ENCODE data around the gene SEPTIN10. TPM values are rescaled to one million over a fixed set of nuclear protein-coding genes. Genes with fewer than 3 reads are reported as not detected.

The SEPTIN10 gene
- total RNA-seq, 4 donors from 2014 or later = 39.6 to 151 (median 106) TPM

GRCh38 chr2:109619032-109619615 is 5.4 kb upstream of the SEPTIN10 start:
- in situ Hi-C loops (cut with MboI; ENCODE audit: low pct_ligation_motif_present in 1 of 4, low pct_unique_long_range_greater_than_20kb in 1 of 4, low sequenced_read_pairs in 3 of 4) = no loop called here
- Histone ChIP-seq H3K9me3 (no peaks in the 10 kb centered on the region), H3K36me3 (no peaks in the 10 kb centered on the region), H3K4me1 (peaks cover 4 to 41% (median 24%) of the 10 kb centered on the region in 4 donors), H3K27me3 (no peaks in the 10 kb centered on the region), H3K4me3 (no peak overlapping the region), H3K27ac (no peak overlapping the region)
- TF ChIP-seq POLR2AphosphoS5 (IDR thresholded peaks at IDR 0.05) (no peak), POLR2A (IDR thresholded peaks at IDR 0.05) (no peak), CTCF (IDR thresholded peaks at IDR 0.05) (no peak), EP300 (IDR thresholded peaks at IDR 0.05; ENCODE audit: low read depth) (no peak)
- 48 to 54% methylated on average over 4 of the region's 4 CpGs for WGBS, 2 donors (ENCODE audit: low coverage in 1 of 2)
- no peak for DNase-seq
- intact Hi-C loops (cut with DNase I; ENCODE audit: low total_unique reads) = no loop called here

- intact Hi-C loops (cut with DNase I; ENCODE audit: low total_unique reads) (no loop called here), in situ Hi-C loops (cut with MboI; ENCODE audit: low pct_ligation_motif_present in 1 of 4, low pct_unique_long_range_greater_than_20kb in 1 of 4, low sequenced_read_pairs in 3 of 4) (no loop called here)
- no peak for DNase-seq
- no peaks in the 10 kb centered on the region for H3K36me3 ChIP-seq
- peak overlapping the region in 1 of 4 donors; percentile 99 for H3K27ac ChIP-seq
- WGBS, 2 donors (ENCODE audit: low coverage in 1 of 2) = 66 to 72% methylated on average over 5 of the region's 5 CpGs
- no peaks in the 10 kb centered on the region for H3K9me3 ChIP-seq
- H3K4me1 ChIP-seq = peaks cover 15 to 60% (median 37%) of the 10 kb centered on the region in 4 donors
- TF ChIP-seq CTCF (IDR thresholded peaks at IDR 0.05) = no peak
- TF ChIP-seq EP300 (IDR thresholded peaks at IDR 0.05; ENCODE audit: low read depth) = no peak
- no peaks in the 10 kb centered on the region for H3K27me3 ChIP-seq
- H3K4me3 ChIP-seq = peak overlapping the region in 3 of 4 donors; percentile 63 to 82 (median 77)
These were observed 2.4 kb upstream of the SEPTIN10 start for GRCh38 chr2:109616184-109616583.

- H3K27me3 ChIP-seq = no peaks in the 10 kb centered on the region
- WGBS, 2 donors (ENCODE audit: low coverage in 1 of 2) = 45 to 66% methylated on average over 2 to 24 of the region's 24 CpGs
- peak in 3 of 5 experiments; percentile 13 to 42 (median 17) for TF ChIP-seq CTCF (IDR thresholded peaks at IDR 0.05)
- TF ChIP-seq EP300 (IDR thresholded peaks at IDR 0.05; ENCODE audit: low read depth) = no peak
- no peak for TF ChIP-seq POLR2AphosphoS5 (IDR thresholded peaks at IDR 0.05)
- TF ChIP-seq POLR2A (IDR thresholded peaks at IDR 0.05) = no peak
- H3K4me1 ChIP-seq = peaks cover 15 to 60% (median 37%) of the 10 kb centered on the region in 4 donors
- in situ Hi-C loops (cut with MboI; ENCODE audit: low pct_ligation_motif_present in 1 of 4, low pct_unique_long_range_greater_than_20kb in 1 of 4, low sequenced_read_pairs in 3 of 4) = no loop called here
- H3K27ac ChIP-seq = peak overlapping the region; percentile 98 to 99 (median 98)
- H3K36me3 ChIP-seq = no peaks in the 10 kb centered on the region
- intact Hi-C loops (cut with DNase I; ENCODE audit: low total_unique reads) = no loop called here
- H3K9me3 ChIP-seq = no peaks in the 10 kb centered on the region
- H3K4me3 ChIP-seq = peak overlapping the region; percentile 53 to 82 (median 70)
- peak; percentile 47 for DNase-seq
These were observed 1.9 kb upstream of the SEPTIN10 start for GRCh38 chr2:109615637-109616144.

GRCh38 chr2:109614715-109615636 is 1.2 kb upstream of the SEPTIN10 start:
- in situ Hi-C loops (cut with MboI; ENCODE audit: low pct_ligation_motif_present in 1 of 4, low pct_unique_long_range_greater_than_20kb in 1 of 4, low sequenced_read_pairs in 3 of 4) (no loop called here), intact Hi-C loops (cut with DNase I; ENCODE audit: low total_unique reads) (loop anchor here (5.0 kb wide), 1 partner anchor 77 kb away; no protein-coding TSS in a partner anchor)
- Histone ChIP-seq H3K27me3 (no peaks in the 10 kb centered on the region), H3K27ac (peak overlapping the region; percentile 98 to 99 (median 98)), H3K9me3 (no peaks in the 10 kb centered on the region), H3K4me3 (peak overlapping the region; percentile 53 to 82 (median 70)), H3K4me1 (peaks cover 15 to 61% (median 37%) of the 10 kb centered on the region in 4 donors), H3K36me3 (no peaks in the 10 kb centered on the region)
- no peak for TF ChIP-seq POLR2A (IDR thresholded peaks at IDR 0.05)
- no peak for TF ChIP-seq CTCF (IDR thresholded peaks at IDR 0.05)
- no peak for TF ChIP-seq POLR2AphosphoS5 (IDR thresholded peaks at IDR 0.05)
- no peak for TF ChIP-seq EP300 (IDR thresholded peaks at IDR 0.05; ENCODE audit: low read depth)
- WGBS, 2 donors (ENCODE audit: low coverage in 1 of 2) = 17% methylated on average over 88 of the region's 90 CpGs; no CpG with 5 or more reads in 1 of the 2 donors
- DNase-seq = peak; percentile 31
